ENCODE data around the gene ASB8.

Gene ASB8

GRCh38 chr12:48110691-48111311 is 46.5 kb downstream of the ASB8 start:
- H3K4me3 ChIP-seq (ENCODE audit: insufficient read depth, low read depth, low read length, poor library complexity, severe bottlenecking), result no peak overlapping the region
- no peak for DNase-seq
- H3K27ac ChIP-seq (ENCODE audit: insufficient read depth, low read length, poor library complexity, severe bottlenecking), result no peak overlapping the region
- H3K27me3 ChIP-seq (replicated peaks; ENCODE audit: control insufficient read depth, insufficient read depth, low read length, poor library complexity, severe bottlenecking), result no peaks in the 10 kb centered on the region
- H3K36me3 ChIP-seq (ENCODE audit: control insufficient read depth, insufficient read depth, low read length), result no peaks in the 10 kb centered on the region
- H3K9me3 ChIP-seq (ENCODE audit: control insufficient read depth, low read length), result no peaks in the 10 kb centered on the region
- peaks cover 11% of the 10 kb centered on the region for H3K4me1 ChIP-seq (ENCODE audit: control insufficient read depth, insufficient read depth, low read length, poor library complexity, severe bottlenecking)

GRCh38 chr12:48109424-48109823 is 47.9 kb downstream of the ASB8 start:
- Histone ChIP-seq H3K27ac (ENCODE audit: insufficient read depth, low read length, poor library complexity, severe bottlenecking) (no peak overlapping the region), H3K4me1 (ENCODE audit: control insufficient read depth, insufficient read depth, low read length, poor library complexity, severe bottlenecking) (peaks cover 18% of the 10 kb centered on the region), H3K9me3 (ENCODE audit: control insufficient read depth, low read length) (no peaks in the 10 kb centered on the region), H3K36me3 (ENCODE audit: control insufficient read depth, insufficient read depth, low read length) (no peaks in the 10 kb centered on the region), H3K27me3 (replicated peaks; ENCODE audit: control insufficient read depth, insufficient read depth, low read length, poor library complexity, severe bottlenecking) (no peaks in the 10 kb centered on the region), H3K4me3 (ENCODE audit: insufficient read depth, low read depth, low read length, poor library complexity, severe bottlenecking) (no peak overlapping the region)
- no peak for DNase-seq

- Histone ChIP-seq H3K4me3 (ENCODE audit: insufficient read depth, low read depth, low read length, poor library complexity, severe bottlenecking) (peak overlapping the region; percentile 87), H3K27ac (ENCODE audit: insufficient read depth, low read length, poor library complexity, severe bottlenecking) (peak overlapping the region; percentile 98), H3K27me3 (replicated peaks; ENCODE audit: control insufficient read depth, insufficient read depth, low read length, poor library complexity, severe bottlenecking) (no peaks in the 10 kb centered on the region), H3K9me3 (ENCODE audit: control insufficient read depth, low read length) (no peaks in the 10 kb centered on the region), H3K4me1 (ENCODE audit: control insufficient read depth, insufficient read depth, low read length, poor library complexity, severe bottlenecking) (peaks cover 20% of the 10 kb centered on the region), H3K36me3 (ENCODE audit: control insufficient read depth, insufficient read depth, low read length) (no peaks in the 10 kb centered on the region)
- DNase-seq, result no peak
These were observed 50.4 kb downstream of the ASB8 start for GRCh38 chr12:48106681-48107613.

GRCh38 chr12:48105867-48106680 is 51.2 kb downstream of the ASB8 start, which contains the start of gene SENP1:
Gene SENP1, minus strand, starts transcription at chr12:48106079. Its CDS starts 4,607 bp downstream, at chr12:48101472.
- Histone ChIP-seq H3K27ac (ENCODE audit: insufficient read depth, low read length, poor library complexity, severe bottlenecking) (peak within 1 kb of the TSS; percentile 98), H3K4me1 (ENCODE audit: control insufficient read depth, insufficient read depth, low read length, poor library complexity, severe bottlenecking) (peaks cover 20% of the 10 kb centered on the region)
- DNase-seq, result peak; percentile 81 to 83 (median 83)

GRCh38 chr12:48105321-48105866 is 51.9 kb downstream of the ASB8 start:
- Histone ChIP-seq H3K27me3 (replicated peaks; ENCODE audit: control insufficient read depth, insufficient read depth, low read length, poor library complexity, severe bottlenecking) (no peaks in the 10 kb centered on the region), H3K27ac (ENCODE audit: insufficient read depth, low read length, poor library complexity, severe bottlenecking) (peak overlapping the region; percentile 98), H3K36me3 (ENCODE audit: control insufficient read depth, insufficient read depth, low read length) (no peaks in the 10 kb centered on the region), H3K4me1 (ENCODE audit: control insufficient read depth, insufficient read depth, low read length, poor library complexity, severe bottlenecking) (peaks cover 20% of the 10 kb centered on the region), H3K9me3 (ENCODE audit: control insufficient read depth, low read length) (no peaks in the 10 kb centered on the region), H3K4me3 (ENCODE audit: insufficient read depth, low read depth, low read length, poor library complexity, severe bottlenecking) (peak overlapping the region; percentile 87)
- peak; percentile 44 to 62 (median 49) for DNase-seq

More at GRCh38 chr12:48105867-48106680, 51.2 kb downstream of the ASB8 start, which contains the start of gene SENP1:
- Histone ChIP-seq H3K9me3 (ENCODE audit: control insufficient read depth, low read length) (no peaks in the 10 kb centered on the region), H3K27me3 (replicated peaks; ENCODE audit: control insufficient read depth, insufficient read depth, low read length, poor library complexity, severe bottlenecking) (no peaks in the 10 kb centered on the region), H3K4me3 (ENCODE audit: insufficient read depth, low read depth, low read length, poor library complexity, severe bottlenecking) (peak within 1 kb of the TSS; percentile 87), H3K36me3 (ENCODE audit: control insufficient read depth, insufficient read depth, low read length) (no peaks in the 10 kb centered on the region)

GRCh38 chr12:48104531-48104930 is 52.8 kb downstream of the ASB8 start:
- Histone ChIP-seq H3K36me3 (ENCODE audit: control insufficient read depth, insufficient read depth, low read length) (no peaks in the 10 kb centered on the region), H3K4me3 (ENCODE audit: insufficient read depth, low read depth, low read length, poor library complexity, severe bottlenecking) (peak overlapping the region; percentile 87), H3K27me3 (replicated peaks; ENCODE audit: control insufficient read depth, insufficient read depth, low read length, poor library complexity, severe bottlenecking) (no peaks in the 10 kb centered on the region), H3K27ac (ENCODE audit: insufficient read depth, low read length, poor library complexity, severe bottlenecking) (peak overlapping the region; percentile 98), H3K4me1 (ENCODE audit: control insufficient read depth, insufficient read depth, low read length, poor library complexity, severe bottlenecking) (peaks cover 20% of the 10 kb centered on the region), H3K9me3 (ENCODE audit: control insufficient read depth, low read length) (no peaks in the 10 kb centered on the region)
- no peak for DNase-seq

Measured in effector memory CD4-positive, alpha-beta T cell (primary cell).